Posterior cingulate gyrus (tissue), 11 donors: Measurements from ENCODE around the gene TSEN54.
A peak's percentile ranks its signal among the peaks of the same experiment; 100 is the strongest.

Experiments
- DNase-seq, 10 donors: peaks; one replicate each; pipeline versions ENCODE4 v3.0.0 to v3.0.0-alpha.2; 2020 to 2021; ENCODE audit warnings: mixed read lengths in 3 of 10
- intact Hi-C: fragments of 100-400 bp; cut with DNase I; formaldehyde crosslinking; loops from one replicate; pipeline ENCODE4 v1.15.1; 2023

TSEN54 gene

DNA sequence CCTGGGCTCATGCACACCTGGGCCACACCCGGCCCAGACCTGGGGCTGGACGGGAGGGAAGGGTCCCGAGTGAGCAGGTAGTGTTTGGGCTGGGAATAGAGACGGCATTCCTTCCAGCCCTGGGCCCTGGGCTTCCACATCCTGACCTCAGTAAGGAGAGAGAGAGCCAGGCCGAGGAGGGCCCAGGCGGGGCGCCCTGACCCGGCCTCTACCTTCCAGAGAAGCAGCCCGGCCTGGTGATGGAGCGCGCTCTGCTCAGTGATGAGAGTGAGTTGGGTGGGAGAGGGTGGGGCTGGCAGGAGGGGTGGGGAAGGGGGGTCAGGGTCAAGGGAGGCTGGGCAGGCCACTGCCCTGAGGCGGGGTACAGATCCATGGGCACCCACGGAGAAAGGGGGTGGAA, 57.7 kb downstream of the TSEN54 start:
- intact Hi-C loops: no loop called here
- peak in 1 of 10 donors; percentile 63 for DNase-seq
